NCI-H446 treated with DMSO at 0.1 percent for 48 hours (cell line): ENCODE results near the gene STK32B.

Experiments
- DNase-seq: peaks from one replicate; lab custom pipeline; 2025; lab: John Stamatoyannopoulos, UW

Gene STK32B

GRCh38 chr4:5365071-5366008 lies 314.1 kb downstream of the STK32B start:
- no peak for DNase-seq

DNA sequence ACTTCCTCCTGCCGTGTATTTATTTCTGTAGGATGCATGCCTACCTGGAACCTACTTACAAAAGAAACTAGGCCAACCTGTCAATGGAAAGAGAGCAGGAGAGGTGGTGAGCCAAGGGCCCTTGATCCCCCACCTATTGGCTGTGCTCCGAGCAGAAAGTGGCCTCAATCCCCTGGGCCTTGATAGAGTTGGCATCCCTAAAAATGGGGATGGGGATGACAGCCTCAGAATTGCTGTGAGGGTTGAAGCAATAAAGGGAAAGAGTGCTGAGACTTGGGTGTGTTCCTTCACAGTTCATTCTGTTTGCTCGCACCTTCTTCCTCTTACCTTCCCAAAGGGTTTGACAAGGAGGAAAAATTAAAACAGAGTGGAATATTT lies 314.7 kb downstream of the STK32B start:
- DNase-seq: no peak

DNA sequence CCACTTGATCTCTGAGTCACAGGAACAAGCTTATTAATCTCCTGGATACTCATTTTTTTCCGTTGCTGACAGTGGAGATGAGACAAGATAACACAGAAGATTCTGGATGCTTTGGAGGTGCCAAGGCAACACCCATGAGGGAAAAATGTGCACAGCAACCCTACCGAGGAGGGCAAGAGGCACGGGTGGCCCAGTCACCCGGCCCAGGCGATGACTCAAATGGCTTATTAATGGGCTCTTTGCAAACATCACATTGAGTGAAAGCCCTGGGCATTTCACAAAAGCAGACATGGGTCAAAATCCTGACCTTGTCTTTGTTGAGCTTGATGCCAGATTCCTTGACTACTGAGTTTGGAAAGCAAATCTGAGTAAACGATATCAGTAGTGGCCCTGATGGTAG lies 315.1 kb downstream of the STK32B start:
- no peak for DNase-seq

DNA sequence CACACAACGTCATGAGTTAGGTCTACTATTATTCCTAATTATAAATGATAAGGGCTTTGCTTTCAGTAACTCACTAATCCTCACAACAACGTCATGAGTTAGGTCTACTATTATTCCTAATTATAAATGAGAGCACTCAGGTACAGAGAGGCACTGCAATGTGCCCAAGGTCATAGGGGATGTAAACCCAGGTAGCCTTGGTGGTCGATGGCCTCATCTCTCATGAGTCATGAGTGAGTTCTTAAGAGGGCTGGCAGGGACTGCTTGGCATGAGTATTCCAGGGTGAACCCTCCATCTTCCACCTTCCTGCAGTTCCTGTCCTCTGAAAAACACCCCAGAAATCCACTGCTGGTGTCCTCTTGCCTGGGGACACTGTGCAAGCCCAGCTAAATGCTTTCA lies 317.1 kb downstream of the STK32B start:
- DNase-seq: no peak

DNA sequence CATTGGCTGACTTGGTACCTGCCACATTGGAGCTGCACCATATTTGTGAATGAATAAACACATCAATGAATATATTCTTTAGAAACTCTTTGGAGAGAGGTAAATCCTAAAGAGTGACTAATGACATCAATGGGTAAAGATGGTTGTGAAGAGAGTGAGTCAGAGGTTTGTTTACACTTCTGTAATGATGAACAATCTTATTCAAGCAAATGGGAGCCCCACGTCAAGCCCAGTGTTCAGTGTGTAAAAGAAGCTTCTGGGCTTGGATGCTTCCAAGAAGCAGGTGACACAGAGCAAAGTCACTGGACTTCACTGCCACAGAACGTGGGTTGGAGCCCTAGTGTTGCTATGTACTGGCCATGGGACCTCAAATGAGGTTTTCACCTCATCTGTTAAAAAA lies 319.0 kb downstream of the STK32B start:
- DNase-seq: no peak

DNA sequence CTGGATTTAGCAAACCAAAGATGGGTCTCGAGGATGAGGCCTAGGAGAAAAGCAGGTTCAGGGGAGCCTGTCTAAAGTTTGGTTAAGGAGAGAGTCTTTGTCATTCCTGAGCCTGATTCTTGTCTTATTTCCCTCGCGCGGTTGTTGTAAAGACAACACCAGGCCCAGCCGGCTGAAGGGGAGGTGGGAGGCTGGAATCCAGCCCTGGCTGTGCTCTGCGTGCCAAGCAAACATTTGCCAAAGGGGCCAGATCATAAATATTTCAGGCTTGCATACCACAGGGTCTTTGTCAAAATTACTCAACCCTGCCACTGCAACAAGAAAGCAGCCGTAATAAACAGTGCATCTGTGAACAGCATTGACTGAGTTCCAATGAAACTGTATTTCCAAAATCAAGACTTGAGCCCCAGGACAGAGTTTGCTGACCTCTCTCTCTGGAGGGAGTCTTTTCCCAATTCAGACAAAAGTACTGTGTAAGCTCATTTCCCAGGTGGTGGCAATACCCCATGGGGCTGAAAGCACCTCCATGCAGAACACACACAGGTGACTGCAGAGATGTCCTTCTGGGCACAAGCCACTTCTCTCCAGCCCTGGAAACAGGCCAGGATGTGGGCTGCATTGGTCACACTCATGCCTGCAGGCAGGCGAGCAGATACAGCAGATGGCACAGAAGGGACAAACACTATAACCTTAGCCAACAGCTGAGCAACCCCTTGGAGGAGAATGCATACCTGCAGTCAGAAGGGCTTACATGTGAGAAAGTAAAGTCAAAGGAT lies 320.3 kb downstream of the STK32B start:
- peak; percentile 12 for DNase-seq

DNA sequence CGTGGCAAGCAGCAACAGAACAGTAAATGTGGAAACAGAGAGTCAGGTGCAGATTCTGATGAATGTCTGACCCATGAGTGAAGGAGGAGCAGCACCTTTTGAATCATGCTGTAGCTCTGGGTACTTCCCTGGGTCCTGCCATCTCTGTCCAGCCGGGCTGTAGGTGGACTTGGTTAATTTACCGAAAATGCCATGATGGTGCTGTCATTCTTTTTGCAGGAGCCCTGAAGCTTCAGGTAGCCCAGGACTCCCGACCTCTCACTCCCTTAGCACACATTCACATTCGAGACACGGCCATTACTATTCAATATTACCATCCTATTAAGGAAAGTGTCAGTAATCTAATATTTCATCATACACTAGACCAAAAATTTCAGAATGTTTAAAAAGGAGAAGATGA lies 320.9 kb downstream of the STK32B start:
- no peak for DNase-seq

GRCh38 chr4:5373327-5373726 lies 322.0 kb downstream of the STK32B start:
- no peak for DNase-seq

DNA sequence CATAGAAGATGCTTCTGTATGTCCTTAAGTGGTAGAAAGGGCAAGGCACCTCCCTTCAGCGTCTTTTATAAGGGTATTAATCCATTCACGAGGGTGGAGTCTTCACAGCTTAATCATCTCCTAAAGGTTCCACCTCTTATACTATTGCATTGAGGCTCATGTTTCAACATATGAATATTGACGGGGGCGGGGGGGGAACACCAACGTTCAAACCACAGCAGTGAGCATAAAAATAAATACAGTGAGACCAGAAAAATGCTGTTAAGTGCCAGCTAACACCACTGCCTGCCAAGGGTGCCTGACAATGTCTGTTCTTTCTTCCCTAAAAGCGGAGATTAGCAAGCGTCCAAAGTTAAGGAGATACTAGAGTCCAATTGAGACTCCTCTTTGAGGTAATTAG lies 323.3 kb downstream of the STK32B start:
- no peak for DNase-seq

DNA sequence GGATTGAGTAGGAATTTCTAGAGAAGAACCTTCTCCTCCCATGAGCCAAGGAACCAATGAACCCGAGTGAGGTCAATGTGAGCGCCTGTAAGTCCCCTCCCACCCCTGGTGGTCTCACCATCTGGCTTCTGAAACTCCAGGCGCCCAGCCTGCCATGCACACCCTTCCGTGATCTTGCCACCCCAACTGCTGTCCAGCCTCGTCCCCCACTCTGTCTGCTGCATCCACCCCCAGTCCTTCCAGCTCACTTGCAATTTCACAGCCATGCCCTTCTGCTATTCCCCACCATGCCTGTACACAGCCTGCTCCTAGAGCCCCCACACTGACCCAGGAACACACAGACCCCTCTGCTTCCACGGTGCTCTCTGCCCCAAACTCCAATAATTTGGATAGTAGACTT lies 323.7 kb downstream of the STK32B start:
- DNase-seq: no peak

DNA sequence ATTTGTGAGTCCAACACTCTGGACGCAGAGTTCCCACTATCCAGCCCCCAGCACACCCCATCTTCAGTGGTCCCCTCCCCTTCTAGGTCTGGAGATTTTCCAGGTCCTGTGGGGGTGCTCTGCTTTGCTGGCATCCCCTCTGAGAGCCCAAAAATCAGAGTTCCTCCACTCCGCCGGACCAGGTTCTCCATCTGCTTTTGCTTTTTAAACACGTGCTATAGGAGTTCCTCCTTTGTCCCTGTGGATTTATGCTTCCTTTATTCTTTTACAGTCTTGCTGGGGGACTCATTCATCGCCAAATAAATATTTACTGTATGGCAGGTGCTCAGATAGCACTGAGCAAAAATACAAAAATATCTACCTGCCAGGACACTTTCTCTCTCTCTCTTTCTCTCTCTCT lies 324.7 kb downstream of the STK32B start:
- DNase-seq: no peak

DNA sequence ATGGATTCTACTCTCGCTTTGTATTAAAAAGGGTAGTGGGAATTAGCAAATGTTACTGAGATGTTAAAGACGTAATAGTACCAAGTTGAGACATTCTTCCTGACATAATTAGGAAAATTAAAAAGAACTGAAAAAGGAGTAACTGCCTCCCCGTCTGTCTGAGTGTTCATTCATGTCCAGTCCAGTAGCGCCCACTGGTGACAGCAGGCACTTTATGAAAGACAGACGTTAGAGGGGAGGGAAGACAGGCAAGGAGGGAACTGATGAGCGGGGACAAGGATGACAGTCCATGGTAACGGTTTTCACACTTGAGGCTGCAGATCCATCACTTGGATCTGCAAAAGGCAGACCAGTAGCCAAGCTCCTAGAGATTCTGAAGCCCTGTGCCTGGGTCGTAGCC lies 326.7 kb downstream of the STK32B start:
- DNase-seq: no peak

DNA sequence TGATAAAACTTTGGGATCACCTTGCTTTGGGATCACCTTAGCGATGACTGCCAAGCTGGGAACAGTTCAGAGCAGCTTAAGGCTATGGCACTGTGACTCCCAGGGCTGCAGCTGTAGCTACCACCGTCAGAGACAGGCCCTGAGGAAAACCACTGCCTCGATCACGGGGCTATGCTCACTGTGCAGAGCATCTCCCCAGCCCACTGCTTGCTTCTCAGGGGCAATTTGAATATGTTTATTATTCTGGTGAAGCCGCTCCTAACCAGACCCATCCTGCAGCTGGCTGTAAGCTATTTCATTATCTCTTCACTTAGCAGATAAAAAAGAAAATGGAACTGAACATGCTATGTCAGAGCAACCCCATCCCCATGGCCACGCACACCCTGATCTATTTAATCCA lies 328.6 kb downstream of the STK32B start:
- no peak for DNase-seq

GRCh38 chr4:5381961-5382441 lies 330.7 kb downstream of the STK32B start:
- DNase-seq: no peak

GRCh38 chr4:5383191-5383980 lies 332.1 kb downstream of the STK32B start:
- no peak for DNase-seq

- no peak for DNase-seq
Observed at GRCh38 chr4:5385741-5386311, 334.5 kb downstream of the STK32B start.

DNA sequence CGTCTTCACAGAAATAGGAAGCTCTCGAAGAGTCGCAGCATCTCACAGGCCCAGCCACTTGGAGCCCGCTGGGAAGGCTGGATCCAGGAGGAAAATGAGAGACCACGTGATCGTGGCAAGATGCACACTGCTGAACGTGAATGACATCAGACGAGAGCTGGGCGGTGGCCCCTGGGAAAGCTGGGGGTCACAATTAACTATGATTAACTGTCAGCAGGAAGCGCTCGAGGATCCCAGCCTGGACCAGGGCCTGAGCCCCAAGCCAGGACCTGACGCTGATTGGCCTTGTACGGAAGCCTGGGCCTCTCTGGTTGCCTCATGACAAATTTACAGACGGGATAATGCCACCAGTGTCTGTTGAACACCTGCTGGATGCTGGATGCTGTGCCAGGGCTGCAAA lies 335.6 kb downstream of the STK32B start:
- DNase-seq: no peak

- no peak for DNase-seq
Observed at GRCh38 chr4:5387457-5387856, 336.2 kb downstream of the STK32B start.

DNA sequence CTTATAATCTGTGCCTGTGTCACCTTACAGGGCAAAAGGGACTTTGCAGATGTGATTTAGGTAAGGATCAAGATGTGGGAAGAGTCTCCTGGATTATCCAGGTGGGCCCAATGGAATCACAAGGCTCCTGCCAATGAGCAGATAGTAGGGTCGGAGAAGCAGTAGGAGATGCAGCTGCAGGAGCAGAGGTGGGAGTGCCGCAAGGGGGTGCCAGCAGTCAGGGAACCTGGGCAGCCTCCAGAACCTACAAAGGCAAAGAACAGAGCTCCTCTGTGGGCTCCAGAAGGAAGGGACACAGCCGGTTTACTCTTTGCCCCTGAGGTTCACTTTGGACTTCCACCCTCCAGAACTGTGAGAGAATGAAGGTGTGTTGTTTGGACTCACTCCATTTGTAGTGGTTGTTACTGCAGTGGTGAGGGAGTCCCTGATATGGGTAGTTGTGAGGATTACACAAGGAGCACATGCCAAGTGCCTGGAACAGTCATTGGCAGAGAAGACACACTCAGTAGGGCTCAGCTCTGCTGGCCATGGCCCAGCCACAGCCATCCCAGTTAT lies 338.6 kb downstream of the STK32B start:
- DNase-seq: no peak

DNA sequence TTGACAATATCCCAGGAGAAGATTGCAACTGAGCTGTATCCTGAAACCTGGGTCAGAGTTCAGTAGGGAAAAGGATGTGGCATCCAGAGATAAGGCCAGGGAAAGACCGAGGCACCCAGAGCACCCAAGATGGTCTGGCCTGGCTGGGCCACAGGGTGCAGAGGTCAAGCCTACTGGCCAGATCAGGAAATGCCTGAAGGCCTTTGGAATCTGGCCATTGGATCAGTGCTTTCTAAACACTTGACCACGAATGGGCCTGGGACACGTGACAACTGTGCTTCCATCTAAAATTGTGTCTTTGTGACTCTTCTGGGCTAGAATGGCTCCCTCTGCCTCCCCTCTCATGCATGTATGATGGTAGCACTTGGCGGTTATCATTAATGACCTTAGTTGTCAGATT lies 340.2 kb downstream of the STK32B start:
- DNase-seq: no peak

DNA sequence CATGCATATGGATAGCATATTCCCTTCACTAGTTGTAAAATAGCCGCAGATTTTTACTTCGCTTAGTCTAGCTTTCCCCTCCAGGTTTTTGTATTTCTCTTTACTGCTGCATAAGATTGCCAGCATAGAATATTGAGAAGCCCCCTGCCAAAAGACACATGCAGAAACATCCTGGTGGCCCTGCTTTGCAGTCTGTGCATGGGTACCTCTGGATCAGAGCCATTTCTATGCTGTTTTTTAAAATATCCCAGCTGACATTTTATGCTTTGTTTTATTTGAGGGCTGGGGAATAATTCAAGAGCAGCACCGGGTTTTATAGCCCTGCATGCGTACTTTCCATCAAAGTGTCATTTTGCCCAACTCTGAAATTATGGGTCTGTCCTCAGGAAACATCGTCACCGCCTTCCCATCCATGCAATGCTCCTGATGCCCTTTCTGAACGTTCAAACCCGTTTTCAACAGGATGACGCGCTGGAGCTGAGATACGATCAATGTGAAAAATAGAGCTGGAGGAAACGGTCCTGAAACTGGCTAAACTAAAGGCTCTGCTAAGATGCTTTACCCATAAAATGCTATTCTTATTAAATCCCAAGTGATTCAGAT lies 342.7 kb downstream of the STK32B start:
- no peak for DNase-seq
